CMK (cell line): ENCODE data around the gene KRTAP25-1.

ENCODE experiments used
- DNase-seq: peaks from one replicate; pipeline ENCODE4 v3.0.0-alpha.2; 2010; ENCODE audit warnings: low read depth

The KRTAP25-1 gene

GRCh38 chr21:30289215-30289614, at the start of gene KRTAP25-1:
Gene KRTAP25-1 (minus strand): TSS chr21:30289514. CDS start chr21:30289490, 24 bp downstream.
- no peak for DNase-seq

GRCh38 chr21:30338717-30339116, 49.4 kb upstream of the KRTAP25-1 start:
- no peak for DNase-seq

GRCh38 chr21:30337772-30338171, 48.5 kb upstream of the KRTAP25-1 start:
- no peak for DNase-seq

- no peak for DNase-seq
Measured at GRCh38 chr21:30337276-30337744, 48.0 kb upstream of the KRTAP25-1 start, which contains the start of gene KRTAP27-1. Gene KRTAP27-1 (minus strand): TSS chr21:30337694. CDS start chr21:30337668, 26 bp downstream.

- DNase-seq: no peak
Measured at GRCh38 chr21:30336596-30336995, 47.3 kb upstream of the KRTAP25-1 start.

GRCh38 chr21:30333736-30334135, 44.4 kb upstream of the KRTAP25-1 start:
- no peak for DNase-seq

- DNase-seq: no peak
Measured at GRCh38 chr21:30332681-30333080, 43.4 kb upstream of the KRTAP25-1 start.

- no peak for DNase-seq
Measured at GRCh38 chr21:30329203-30329875, 40.0 kb upstream of the KRTAP25-1 start.

GRCh38 chr21:30326390-30326789, 37.1 kb upstream of the KRTAP25-1 start:
- no peak for DNase-seq

GRCh38 chr21:30320215-30320614, 30.9 kb upstream of the KRTAP25-1 start, which contains the start of gene KRTAP26-1:
Gene KRTAP26-1 (minus strand): TSS chr21:30320315. CDS start chr21:30320035, 280 bp downstream.
- no peak for DNase-seq

GRCh38 chr21:30315701-30316100, 26.4 kb upstream of the KRTAP25-1 start:
- DNase-seq: no peak

- DNase-seq: no peak
Measured at GRCh38 chr21:30306884-30307283, 17.6 kb upstream of the KRTAP25-1 start.

- DNase-seq: no peak
Measured at GRCh38 chr21:30305136-30305535, 15.8 kb upstream of the KRTAP25-1 start.

GRCh38 chr21:30282850-30283249, 6.5 kb downstream of the KRTAP25-1 start, which contains the start of gene KRTAP24-1:
Gene KRTAP24-1 (minus strand): TSS chr21:30282950. CDS start chr21:30282932, 18 bp downstream.
- no peak for DNase-seq

GRCh38 chr21:30271611-30272010, 17.7 kb downstream of the KRTAP25-1 start:
- DNase-seq: no peak

- no peak for DNase-seq
Measured at GRCh38 chr21:30271156-30271555, 18.2 kb downstream of the KRTAP25-1 start.

GRCh38 chr21:30269803-30270530, 19.3 kb downstream of the KRTAP25-1 start:
- DNase-seq: no peak

- peak; percentile 25 for DNase-seq
Measured at GRCh38 chr21:30268608-30269197, 20.6 kb downstream of the KRTAP25-1 start.

GRCh38 chr21:30257773-30258172, 31.5 kb downstream of the KRTAP25-1 start:
- no peak for DNase-seq

- DNase-seq: no peak
Measured at GRCh38 chr21:30256100-30256499, 33.2 kb downstream of the KRTAP25-1 start.

- no peak for DNase-seq
Measured at GRCh38 chr21:30255679-30256078, 33.6 kb downstream of the KRTAP25-1 start.

- no peak for DNase-seq
Measured at GRCh38 chr21:30251781-30252180, 37.5 kb downstream of the KRTAP25-1 start.

GRCh38 chr21:30249936-30250335, 39.4 kb downstream of the KRTAP25-1 start:
- no peak for DNase-seq
